ENCODE data around the gene SLC2A9.
A peak's percentile ranks its signal among the peaks of the same experiment; 100 is the strongest.

The SLC2A9 gene

DNA sequence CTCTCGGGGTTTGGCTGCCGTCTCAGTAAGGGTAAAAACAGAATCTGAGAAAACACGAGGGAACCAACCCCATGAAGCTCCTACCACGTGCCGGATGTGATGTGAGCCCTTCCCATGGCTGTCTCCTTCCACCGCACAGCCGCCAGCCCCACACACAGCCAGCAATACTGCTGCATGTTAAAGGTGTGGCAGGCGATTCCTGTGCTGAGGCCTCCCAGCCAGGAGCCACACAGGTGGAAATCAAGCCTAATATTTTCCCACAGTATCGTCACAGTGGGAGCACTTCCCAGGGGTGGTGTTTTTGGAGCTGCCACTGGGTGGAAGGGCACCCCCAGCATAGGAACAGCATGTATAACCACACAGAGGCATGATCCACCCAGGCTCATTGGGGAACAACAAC is 77.5 kb downstream of the SLC2A9 start:
- Histone ChIP-seq H3K4me3 (ENCODE audit: low read length) (no peak overlapping the region), H3K36me3 (ENCODE audit: insufficient read depth, low read depth, low read length) (no peaks in the 10 kb centered on the region), H3K9ac (ENCODE audit: low read depth, low read length) (no peak overlapping the region), H3K27ac (ENCODE audit: low read length) (no peak overlapping the region), H3K9me3 (ENCODE audit: insufficient read depth, low read depth, low read length) (no peaks in the 10 kb centered on the region), H3K27me3 (ENCODE audit: insufficient read depth, low read length) (no peaks in the 10 kb centered on the region), H3K4me1 (ENCODE audit: insufficient read depth, low read length) (peaks cover 13% of the 10 kb centered on the region; the same call in 1 of the 2 replicates)

DNA sequence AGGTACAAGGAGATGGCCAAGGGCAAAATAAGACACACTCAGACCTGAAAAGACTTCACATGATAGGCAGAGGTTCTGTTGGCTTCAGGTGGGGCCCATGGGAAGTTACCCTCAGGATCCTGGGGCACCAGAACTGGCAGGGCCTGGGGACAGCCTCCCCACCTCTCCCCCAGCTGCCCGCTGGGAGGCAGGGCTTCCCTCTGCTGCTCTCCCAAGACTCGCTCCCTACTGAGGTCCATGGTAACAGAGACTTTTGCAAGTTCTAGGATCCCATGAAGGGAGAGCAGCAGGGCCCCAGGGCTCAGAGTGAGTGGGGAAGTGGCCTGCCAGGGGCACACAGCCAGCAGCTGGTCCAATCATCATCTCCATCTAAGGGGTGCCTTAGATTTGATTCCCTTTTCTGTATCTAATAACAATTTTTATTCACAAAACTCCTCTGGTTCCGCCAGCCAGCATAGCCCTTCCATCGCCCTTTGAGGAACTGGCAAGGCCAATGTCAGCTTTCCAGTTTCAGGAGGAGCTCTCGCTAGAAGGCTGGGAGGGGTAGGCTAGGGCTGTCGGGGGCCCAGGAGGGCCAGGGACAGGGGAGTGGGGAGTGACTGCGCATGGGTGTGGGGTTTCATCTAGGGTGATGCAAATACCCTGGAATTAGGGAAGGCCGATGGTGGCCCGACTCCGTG is 78.2 kb downstream of the SLC2A9 start:
- H3K4me3 ChIP-seq (ENCODE audit: low read length) = no peak overlapping the region
- H3K9ac ChIP-seq (ENCODE audit: low read depth, low read length) = no peak overlapping the region
- H3K4me1 ChIP-seq (ENCODE audit: insufficient read depth, low read length) = peaks cover 16% of the 10 kb centered on the region; the same call in 1 of the 2 replicates
- no peaks in the 10 kb centered on the region for H3K27me3 ChIP-seq (ENCODE audit: insufficient read depth, low read length)
- no peaks in the 10 kb centered on the region for H3K36me3 ChIP-seq (ENCODE audit: insufficient read depth, low read depth, low read length)
- H3K9me3 ChIP-seq (ENCODE audit: insufficient read depth, low read depth, low read length) = no peaks in the 10 kb centered on the region
- H3K27ac ChIP-seq (ENCODE audit: low read length) = no peak overlapping the region

DNA sequence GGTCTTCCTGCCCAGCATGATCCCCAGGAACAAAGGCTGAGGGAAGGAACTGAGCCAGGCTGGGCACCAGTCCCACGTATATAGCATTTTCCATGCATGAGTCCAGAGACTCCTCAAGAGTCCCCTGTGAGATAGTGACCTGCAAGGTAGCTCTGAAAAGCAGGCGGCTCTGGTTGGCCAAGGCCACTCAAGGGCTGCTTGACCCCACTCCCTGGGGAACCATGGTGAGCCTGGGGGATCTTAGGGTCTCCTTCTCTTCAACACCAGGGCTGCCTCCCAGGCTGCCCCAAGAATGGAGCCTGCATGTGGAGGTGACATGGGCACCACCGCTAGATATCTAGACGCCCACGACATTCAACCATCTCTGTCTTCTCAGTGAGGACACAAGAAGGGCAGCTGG is 79.2 kb downstream of the SLC2A9 start:
- no peaks in the 10 kb centered on the region for H3K36me3 ChIP-seq (ENCODE audit: insufficient read depth, low read depth, low read length)
- H3K4me3 ChIP-seq (ENCODE audit: low read length) = no peak overlapping the region
- H3K9me3 ChIP-seq (ENCODE audit: insufficient read depth, low read depth, low read length) = no peaks in the 10 kb centered on the region
- H3K9ac ChIP-seq (ENCODE audit: low read depth, low read length) = no peak overlapping the region
- H3K4me1 ChIP-seq (ENCODE audit: insufficient read depth, low read length) = peaks cover 16% of the 10 kb centered on the region; the same call in 1 of the 2 replicates
- no peak overlapping the region for H3K27ac ChIP-seq (ENCODE audit: low read length)
- no peaks in the 10 kb centered on the region for H3K27me3 ChIP-seq (ENCODE audit: insufficient read depth, low read length)

DNA sequence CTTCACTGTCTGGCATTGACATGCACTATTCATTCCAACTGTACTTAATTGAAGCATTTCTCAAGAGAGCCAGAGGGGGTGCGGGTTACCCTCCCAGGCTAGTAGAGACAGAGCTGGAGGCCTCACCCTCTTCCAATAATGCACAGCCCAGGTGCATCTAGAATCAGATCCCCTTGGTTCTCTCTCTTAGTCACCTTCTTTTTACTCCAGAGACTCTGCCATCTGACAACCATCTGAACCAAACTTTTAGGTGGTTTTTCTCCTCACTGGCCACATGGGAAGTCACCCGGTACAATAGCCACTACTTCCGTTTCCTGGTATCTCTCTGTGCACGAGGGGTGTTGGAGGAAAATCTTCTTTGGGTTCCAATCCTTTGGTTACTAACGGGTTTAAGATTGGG is 81.3 kb downstream of the SLC2A9 start:
- Histone ChIP-seq H3K27me3 (ENCODE audit: insufficient read depth, low read length) (no peaks in the 10 kb centered on the region), H3K4me3 (ENCODE audit: low read length) (no peak overlapping the region), H3K9me3 (ENCODE audit: insufficient read depth, low read depth, low read length) (no peaks in the 10 kb centered on the region), H3K4me1 (ENCODE audit: insufficient read depth, low read length) (peaks cover 16% of the 10 kb centered on the region; the same call in 1 of the 2 replicates), H3K36me3 (ENCODE audit: insufficient read depth, low read depth, low read length) (no peaks in the 10 kb centered on the region), H3K9ac (ENCODE audit: low read depth, low read length) (no peak overlapping the region), H3K27ac (ENCODE audit: low read length) (no peak overlapping the region)

DNA sequence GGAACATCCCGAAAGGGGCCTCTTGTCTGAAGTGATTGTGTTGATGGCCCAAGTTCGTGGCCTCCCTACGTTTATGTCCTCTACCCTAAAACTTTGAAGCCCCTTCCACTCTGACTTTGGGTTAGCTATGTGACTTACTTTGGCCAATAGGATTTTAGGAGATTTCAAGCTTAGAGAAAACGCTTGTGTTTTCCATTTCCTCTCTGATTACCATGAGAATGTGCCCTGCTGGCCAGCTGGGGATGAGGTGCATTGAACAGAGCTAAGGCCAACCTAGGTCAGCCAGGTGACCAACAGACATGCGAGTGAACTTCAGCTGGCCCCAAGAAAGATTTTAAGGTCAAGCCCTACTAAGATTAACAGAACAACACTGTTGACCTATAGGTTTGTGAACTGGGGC is 82.4 kb downstream of the SLC2A9 start:
- peaks cover 16% of the 10 kb centered on the region; the same call in 1 of the 2 replicates for H3K4me1 ChIP-seq (ENCODE audit: insufficient read depth, low read length)
- H3K4me3 ChIP-seq (ENCODE audit: low read length) = peak overlapping the region; percentile 6; the same call in 1 of the 2 replicates
- H3K36me3 ChIP-seq (ENCODE audit: insufficient read depth, low read depth, low read length) = no peaks in the 10 kb centered on the region
- H3K27ac ChIP-seq (ENCODE audit: low read length) = no peak overlapping the region
- H3K27me3 ChIP-seq (ENCODE audit: insufficient read depth, low read length) = no peaks in the 10 kb centered on the region
- H3K9ac ChIP-seq (ENCODE audit: low read depth, low read length) = no peak overlapping the region
- no peaks in the 10 kb centered on the region for H3K9me3 ChIP-seq (ENCODE audit: insufficient read depth, low read depth, low read length)

DNA sequence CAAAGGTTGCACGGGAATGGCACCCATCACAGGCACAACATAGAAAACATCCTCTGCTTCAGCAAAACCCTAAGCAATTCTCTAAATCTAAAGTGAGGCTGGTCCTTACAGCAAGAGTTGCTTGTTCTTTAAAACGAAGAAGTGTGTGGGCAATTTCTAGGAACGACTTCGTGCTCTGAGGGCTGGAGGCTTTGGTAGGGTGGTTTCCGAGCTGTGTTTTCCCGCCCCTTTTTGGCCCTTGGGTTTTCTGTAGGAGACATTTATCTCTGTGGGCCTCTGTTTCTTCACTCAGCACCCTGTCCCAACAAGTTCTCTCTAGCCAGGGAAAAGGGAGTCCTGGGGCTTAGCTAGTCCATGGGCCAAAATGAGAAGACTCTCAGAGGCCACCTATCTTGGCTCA is 84.2 kb downstream of the SLC2A9 start:
- Histone ChIP-seq H3K36me3 (ENCODE audit: insufficient read depth, low read depth, low read length) (no peaks in the 10 kb centered on the region), H3K9ac (ENCODE audit: low read depth, low read length) (no peak overlapping the region), H3K27me3 (ENCODE audit: insufficient read depth, low read length) (no peaks in the 10 kb centered on the region; the same call in 1 of the 2 replicates), H3K4me1 (ENCODE audit: insufficient read depth, low read length) (peaks cover 16% of the 10 kb centered on the region; the same call in 1 of the 2 replicates), H3K27ac (ENCODE audit: low read length) (no peak overlapping the region), H3K9me3 (ENCODE audit: insufficient read depth, low read depth, low read length) (no peaks in the 10 kb centered on the region), H3K4me3 (ENCODE audit: low read length) (no peak overlapping the region)

DNA sequence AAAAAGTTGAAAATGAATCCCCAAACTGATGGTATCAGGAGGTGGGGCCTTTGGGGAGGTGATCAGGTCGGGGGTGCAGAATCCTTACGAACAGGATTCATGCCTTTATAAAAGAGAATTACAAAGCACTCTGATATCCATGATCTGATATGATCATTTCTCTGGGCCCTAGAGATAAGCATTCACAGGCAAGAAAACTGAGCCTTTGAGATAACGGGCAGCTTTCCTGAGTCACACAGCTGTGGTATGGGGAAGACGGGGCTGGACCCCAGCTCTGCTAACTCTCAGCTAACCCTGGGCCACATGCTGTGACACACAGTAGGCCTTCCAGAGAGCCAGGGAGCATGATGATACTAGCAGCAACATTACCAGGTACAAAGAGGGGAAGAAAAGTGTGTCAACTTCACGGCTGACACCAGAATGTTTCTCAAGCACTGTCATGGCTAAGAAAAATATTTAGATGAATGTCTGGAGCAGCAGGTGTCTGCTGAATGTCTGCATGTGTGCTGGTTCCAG is 85.1 kb downstream of the SLC2A9 start:
- Histone ChIP-seq H3K27ac (ENCODE audit: low read length) (no peak overlapping the region), H3K4me3 (ENCODE audit: low read length) (no peak overlapping the region), H3K36me3 (ENCODE audit: insufficient read depth, low read depth, low read length) (no peaks in the 10 kb centered on the region), H3K9me3 (ENCODE audit: insufficient read depth, low read depth, low read length) (no peaks in the 10 kb centered on the region), H3K4me1 (ENCODE audit: insufficient read depth, low read length) (peaks cover 18% of the 10 kb centered on the region), H3K9ac (ENCODE audit: low read depth, low read length) (no peak overlapping the region), H3K27me3 (ENCODE audit: insufficient read depth, low read length) (no peaks in the 10 kb centered on the region; the same call in 1 of the 2 replicates)

DNA sequence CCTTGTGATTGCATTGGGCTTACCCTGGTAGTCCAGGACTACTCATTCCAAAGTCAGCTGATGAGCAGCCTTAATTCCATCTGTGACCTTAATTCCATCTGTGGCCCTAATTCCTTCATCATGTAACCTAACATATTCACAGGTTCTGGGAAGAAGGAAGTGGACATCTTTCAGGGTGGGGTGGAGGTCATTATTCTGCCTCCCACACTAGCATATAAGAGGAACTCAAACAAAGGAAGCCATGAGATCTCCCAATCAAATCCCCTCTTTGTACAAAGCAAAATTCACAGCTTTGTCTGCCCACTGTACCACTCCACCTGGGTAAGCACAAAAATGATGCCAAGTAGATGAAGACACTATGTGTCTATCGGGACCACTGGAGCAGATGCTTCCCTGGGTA is 87.3 kb downstream of the SLC2A9 start:
- Histone ChIP-seq H3K27me3 (ENCODE audit: insufficient read depth, low read length) (no peaks in the 10 kb centered on the region; the same call in 1 of the 2 replicates), H3K9ac (ENCODE audit: low read depth, low read length) (no peak overlapping the region), H3K4me1 (ENCODE audit: insufficient read depth, low read length) (peaks cover 8% of the 10 kb centered on the region), H3K27ac (ENCODE audit: low read length) (no peak overlapping the region), H3K4me3 (ENCODE audit: low read length) (no peak overlapping the region), H3K9me3 (ENCODE audit: insufficient read depth, low read depth, low read length) (no peaks in the 10 kb centered on the region), H3K36me3 (ENCODE audit: insufficient read depth, low read depth, low read length) (no peaks in the 10 kb centered on the region)

DNA sequence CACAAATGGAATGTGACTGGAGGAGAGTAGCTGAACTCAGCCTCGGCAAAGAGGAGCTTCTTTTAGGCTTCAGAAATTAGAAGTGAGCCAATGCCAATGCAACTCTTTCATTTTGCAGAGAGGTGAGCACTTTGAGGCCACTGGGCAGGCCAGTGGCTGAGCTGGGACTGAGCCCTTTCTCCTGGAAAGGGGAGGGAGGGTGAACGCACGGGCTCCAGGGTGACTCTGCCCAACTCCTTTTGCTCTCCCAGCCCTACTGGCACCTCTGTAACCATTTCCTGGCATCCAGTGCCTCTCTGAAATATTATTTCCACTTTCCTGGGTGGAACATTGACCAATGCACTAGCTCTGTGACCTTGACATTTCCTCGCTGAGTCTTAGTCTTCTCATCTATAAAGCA is 88.1 kb downstream of the SLC2A9 start:
- Histone ChIP-seq H3K4me3 (ENCODE audit: low read length) (no peak overlapping the region), H3K27ac (ENCODE audit: low read length) (no peak overlapping the region), H3K9ac (ENCODE audit: low read depth, low read length) (no peak overlapping the region), H3K9me3 (ENCODE audit: insufficient read depth, low read depth, low read length) (no peaks in the 10 kb centered on the region), H3K27me3 (ENCODE audit: insufficient read depth, low read length) (no peaks in the 10 kb centered on the region; the same call in 1 of the 2 replicates), H3K36me3 (ENCODE audit: insufficient read depth, low read depth, low read length) (no peaks in the 10 kb centered on the region), H3K4me1 (ENCODE audit: insufficient read depth, low read length) (peaks cover 4% of the 10 kb centered on the region; the same call in 1 of the 2 replicates)

DNA sequence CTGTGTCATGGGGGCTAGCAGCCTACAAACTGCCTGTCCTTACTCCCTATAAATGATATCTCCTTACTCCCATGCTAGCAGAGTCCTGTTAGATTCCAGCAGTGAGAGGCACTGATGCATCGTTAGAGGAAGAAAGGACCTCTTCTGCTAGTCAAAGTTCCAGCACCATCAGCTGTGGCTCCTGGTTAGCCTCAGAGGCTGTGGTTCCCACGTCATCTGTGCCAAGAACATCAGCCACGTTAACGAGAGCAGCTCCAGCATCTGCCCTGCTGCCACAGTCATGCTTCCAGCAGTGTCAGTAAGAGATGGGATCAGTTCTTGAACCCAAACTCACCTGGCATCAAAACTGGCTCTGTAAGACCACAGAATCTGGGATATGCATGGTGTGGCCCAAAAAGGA is 88.5 kb downstream of the SLC2A9 start:
- no peaks in the 10 kb centered on the region for H3K9me3 ChIP-seq (ENCODE audit: insufficient read depth, low read depth, low read length)
- H3K4me1 ChIP-seq (ENCODE audit: insufficient read depth, low read length) = peaks cover 4% of the 10 kb centered on the region; the same call in 1 of the 2 replicates
- H3K27me3 ChIP-seq (ENCODE audit: insufficient read depth, low read length) = no peaks in the 10 kb centered on the region; the same call in 1 of the 2 replicates
- no peak overlapping the region for H3K27ac ChIP-seq (ENCODE audit: low read length)
- H3K4me3 ChIP-seq (ENCODE audit: low read length) = no peak overlapping the region
- no peaks in the 10 kb centered on the region for H3K36me3 ChIP-seq (ENCODE audit: insufficient read depth, low read depth, low read length)
- H3K9ac ChIP-seq (ENCODE audit: low read depth, low read length) = no peak overlapping the region

DNA sequence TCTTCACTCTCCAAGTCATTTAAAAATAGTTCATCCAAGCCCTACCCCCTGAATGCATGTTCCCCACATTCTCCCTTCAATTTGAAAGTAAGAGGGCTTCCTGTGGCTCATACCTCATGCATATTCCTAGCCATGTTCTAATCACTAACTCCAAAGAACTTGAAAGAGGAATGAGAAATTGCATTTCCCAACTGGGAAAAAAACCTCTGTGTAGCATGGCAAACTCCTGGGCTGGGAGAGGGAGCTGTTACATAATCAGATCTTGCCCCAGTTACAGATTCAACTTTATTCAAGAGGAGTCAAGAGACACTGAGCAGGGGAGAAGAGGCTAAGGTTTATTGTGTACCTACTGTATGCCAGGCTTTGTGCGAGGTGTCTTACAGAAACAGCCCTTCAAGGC is 90.2 kb downstream of the SLC2A9 start:
- no peaks in the 10 kb centered on the region; the same call in 1 of the 2 replicates for H3K27me3 ChIP-seq (ENCODE audit: insufficient read depth, low read length)
- H3K27ac ChIP-seq (ENCODE audit: low read length) = no peak overlapping the region
- no peaks in the 10 kb centered on the region for H3K36me3 ChIP-seq (ENCODE audit: insufficient read depth, low read depth, low read length)
- H3K4me1 ChIP-seq (ENCODE audit: insufficient read depth, low read length) = peaks cover 4% of the 10 kb centered on the region; the same call in 1 of the 2 replicates
- no peaks in the 10 kb centered on the region for H3K9me3 ChIP-seq (ENCODE audit: insufficient read depth, low read depth, low read length)
- no peak overlapping the region for H3K9ac ChIP-seq (ENCODE audit: low read depth, low read length)
- no peak overlapping the region for H3K4me3 ChIP-seq (ENCODE audit: low read length)

DNA sequence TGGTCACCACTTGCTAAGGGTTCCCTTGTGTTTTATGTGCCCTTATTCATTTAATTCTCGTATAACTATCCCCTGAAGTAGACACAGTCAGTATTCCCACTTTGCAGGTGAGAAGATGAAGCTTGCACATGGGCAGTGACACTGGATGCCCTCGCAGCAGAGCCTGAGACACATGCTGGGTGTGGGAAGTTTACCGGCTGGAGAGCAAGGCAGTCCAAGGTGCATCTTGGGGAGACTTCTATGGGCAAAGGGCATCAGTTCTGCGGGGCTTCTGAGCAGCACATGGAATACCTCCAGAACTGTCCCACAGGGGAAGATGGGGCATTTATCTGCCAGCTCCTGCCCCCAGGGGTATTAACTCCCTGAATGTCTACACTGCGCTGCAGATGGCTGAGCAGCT is 92.2 kb downstream of the SLC2A9 start:
- H3K27me3 ChIP-seq (ENCODE audit: insufficient read depth, low read length) = no peaks in the 10 kb centered on the region; the same call in 1 of the 2 replicates
- H3K4me1 ChIP-seq (ENCODE audit: insufficient read depth, low read length) = peaks cover 4% of the 10 kb centered on the region; the same call in 1 of the 2 replicates
- no peak overlapping the region for H3K4me3 ChIP-seq (ENCODE audit: low read length)
- H3K27ac ChIP-seq (ENCODE audit: low read length) = no peak overlapping the region
- no peaks in the 10 kb centered on the region for H3K9me3 ChIP-seq (ENCODE audit: insufficient read depth, low read depth, low read length)
- no peak overlapping the region for H3K9ac ChIP-seq (ENCODE audit: low read depth, low read length)
- no peaks in the 10 kb centered on the region for H3K36me3 ChIP-seq (ENCODE audit: insufficient read depth, low read depth, low read length)
